B cell (primary cell): ENCODE data around the gene NOL12. TPM values are rescaled to one million over a fixed set of nuclear protein-coding genes. Genes with fewer than 3 reads are reported as not detected.

ENCODE experiments used
- ATAC-seq: fragments of 200-7000 bp; cut with Tn5 transposase; one replicate; pipeline ENCODE4 v1.10.0; 2021; ENCODE audit warnings: low read depth, mild to moderate bottlenecking, moderate number of reproducible peaks, moderate library complexity
- CTCF ChIA-PET: fragments of 350-600 bp; sonication (Branson Sonifier 250); formaldehyde crosslinking; loops from one replicate; lab custom pipeline; 2021; ENCODE audit warnings: antibody characterized with exemption, inconsistent platforms; lab: Charles Lee
- POLR2A ChIA-PET: fragments of 350-600 bp; sonication (Branson Sonifier 250); formaldehyde crosslinking; loops from one replicate; lab custom pipeline; 2021; ENCODE audit warnings: antibody characterized with exemption; lab: Charles Lee
- DNase-seq: peaks from one replicate; pipeline ENCODE4 v3.0.0; 2013
- H2AFZ ChIP-seq: 2 replicates; pipeline ENCODE4 v1.6.1; 2012; ENCODE audit warnings: mild to moderate bottlenecking, low read depth, low read length; ENCODE audit not compliant: insufficient read depth, poor library complexity, severe bottlenecking
- H3K27ac ChIP-seq, 2 donors: 1 replicate in 1 of 2; 2 replicates in 1 of 2; pipeline ENCODE4 v1.5.1; 2012 to 2013; ENCODE audit warnings: low read length in 2 of 2, mild to moderate bottlenecking in 2 of 2, moderate library complexity in 1 of 2
- H3K27me3 ChIP-seq, 4 experiments: fragments of 200-600 bp in 1 of 4; sonication (generic) in 1 of 4; replicated peaks in 1 of 4; 1 replicate in 2 of 4; 2 replicates in 2 of 4; pipeline versions ENCODE4 v1.6.1 to v1.7.0; 2013 to 2016; ENCODE audit warnings: low read length in 3 of 4, mild to moderate bottlenecking in 2 of 4, mixed read lengths in 1 of 4, moderate library complexity in 1 of 4; ENCODE audit not compliant: insufficient read depth in 4 of 4, control insufficient read depth in 3 of 4; ENCODE audit errors: control extremely low read depth in 1 of 4
- H3K36me3 ChIP-seq, 2 experiments: replicated peaks in 1 of 2; 1 replicate in 1 of 2; 2 replicates in 1 of 2; pipeline versions ENCODE4 v1.6.1 to v1.7.1; 2013; ENCODE audit warnings: low read length in 1 of 2; ENCODE audit not compliant: insufficient read depth in 2 of 2, control insufficient read depth in 1 of 2; ENCODE audit errors: control extremely low read depth in 1 of 2, extremely low read depth in 1 of 2
- H3K4me1 ChIP-seq, 2 donors: fragments of 200-600 bp in 1 of 2; sonication (generic) in 1 of 2; 1 replicate in 1 of 2; 2 replicates in 1 of 2; pipeline versions ENCODE4 v1.5.1 to v1.6.1; 2013 to 2017; ENCODE audit warnings: low read length in 2 of 2; ENCODE audit not compliant: control insufficient read depth in 2 of 2, insufficient read depth in 2 of 2
- H3K4me2 ChIP-seq: replicated peaks from 2 replicates; pipeline ENCODE3; 2012; ENCODE audit warnings: mild to moderate bottlenecking, low read depth, low read length; ENCODE audit not compliant: poor library complexity, severe bottlenecking
- H3K4me3 ChIP-seq, 5 experiments: fragments of 200-600 bp in 1 of 5; sonication (generic) in 1 of 5; 1 replicate in 3 of 5; 2 replicates in 2 of 5; pipeline versions ENCODE4 v1.5.1 to v1.7.0; 2011 to 2016; ENCODE audit warnings: low read length in 4 of 5, mild to moderate bottlenecking in 4 of 5, low read depth in 2 of 5, control low read depth in 1 of 5, moderate library complexity in 1 of 5; ENCODE audit not compliant: insufficient read depth in 1 of 5; ENCODE audit errors: control extremely low read depth in 1 of 5, extremely low read depth in 1 of 5
- H3K79me2 ChIP-seq: fragments of 200-600 bp; sonication (generic); one replicate; pipeline ENCODE4 v1.6.0; 2016; ENCODE audit warnings: low read length; ENCODE audit not compliant: control insufficient read depth, insufficient read depth
- H3K9ac ChIP-seq: fragments of 200-600 bp; sonication (generic); 2 replicates; pipeline ENCODE4 v1.6.1; 2017; ENCODE audit warnings: mild to moderate bottlenecking, low read length, moderate library complexity
- H3K9me3 ChIP-seq, 3 donors: one replicate each; pipeline versions ENCODE4 v1.6.1 to v1.7.1; 2013; ENCODE audit warnings: low read length in 2 of 3; ENCODE audit not compliant: control insufficient read depth in 2 of 3, insufficient read depth in 1 of 3; ENCODE audit errors: control extremely low read depth in 1 of 3
- H4K20me1 ChIP-seq: 2 replicates; pipeline ENCODE4 v1.6.0; 2012; ENCODE audit warnings: mild to moderate bottlenecking, low read length; ENCODE audit not compliant: insufficient read depth, control insufficient read depth, poor library complexity, severe bottlenecking
- H3K27ac Mint-ChIP-seq: one replicate; pipeline ENCODE4 v1.8.0; 2021; ENCODE audit warnings: mixed read lengths
- H3K27me3 Mint-ChIP-seq: one replicate; pipeline ENCODE4 v1.8.0; 2021; ENCODE audit warnings: mixed read lengths
- H3K4me1 Mint-ChIP-seq: one replicate; pipeline ENCODE4 v1.8.0; 2021; ENCODE audit warnings: mixed read lengths
- H3K4me3 Mint-ChIP-seq: one replicate; pipeline ENCODE4 v1.8.0; 2021; ENCODE audit warnings: mixed read lengths
- H3K9me3 Mint-ChIP-seq: one replicate; pipeline ENCODE4 v1.8.0; 2022; ENCODE audit warnings: mixed read lengths; ENCODE audit not compliant: insufficient read depth
- CTCF ChIP-seq: fragments of 200-600 bp; IDR thresholded peaks from one replicate; pipeline ENCODE4 v1.8.0; 2022; ENCODE audit warnings: antibody characterized with exemption, mild to moderate bottlenecking
- EZH2 ChIP-seq: IDR thresholded peaks from 2 replicates; pipeline ENCODE4 v1.6.1; 2012; ENCODE audit warnings: borderline replicate concordance, low read depth, mild to moderate bottlenecking, moderate library complexity, low read length; ENCODE audit not compliant: insufficient read depth, poor library complexity, severe bottlenecking
- WGBS: methylation state at CpG from one replicate; pipeline ENCODE4 v1.1.5; 2013; ENCODE audit warnings: missing lambda C conversion rate; ENCODE audit not compliant: insufficient coverage; 5-methylcytosine and 5-hydroxymethylcytosine counted together
- intact Hi-C: fragments of 100-400 bp; cut with micrococcal nuclease; formaldehyde crosslinking; loops from one replicate; pipeline ENCODE4 v1.10.0; 2022
- polyA plus RNA-seq: library from polyadenylated mRNA; depleted of rRNA; stranded (reverse); fragments of >200 nt; gene quantifications from 2 replicates; pipeline ENCODE4 v1.2.3, GENCODE V29; 2012
- total RNA-seq, 2 donors: library from RNA; stranded (reverse); fragments of 120-200 nt in 1 of 2; gene quantifications; 1 replicate in 1 of 2; 2 replicates in 1 of 2; pipeline versions ENCODE4 v1.2.3 to v1.2.4, GENCODE V29; 2013 to 2022

The NOL12 gene
- total and polyA plus RNA-seq, 2 donors (not counting 1 experiment from before 2014, with no cell fraction given), result 34.7 to 43.1 TPM

GRCh38 chr22:37664249-37665101 lies 21.7 kb upstream of the NOL12 start:
- H3K4me1 Mint-ChIP-seq, result peaks cover 33% of the 10 kb centered on the region
- no peaks in the 10 kb centered on the region for H3K27me3 Mint-ChIP-seq
- Histone ChIP-seq H3K4me2 (no peak overlapping the region), H3K9me3 (no peaks in the 10 kb centered on the region), H3K27ac (no peak overlapping the region), H3K27me3 (no peaks in the 10 kb centered on the region), H3K36me3 (peaks cover 0 to 18% of the 10 kb centered on the region in 2 experiments), H3K79me2 (peaks cover 44% of the 10 kb centered on the region), H2AFZ (no peak overlapping the region), H3K4me3 (no peak overlapping the region), H3K4me1 (peaks cover 29 to 35% of the 10 kb centered on the region in 2 donors), H4K20me1 (peaks cover 8% of the 10 kb centered on the region), H3K9ac (no peak overlapping the region)
- CTCF ChIA-PET, result interaction anchor here (1.3 to 22.6 kb wide), 4 partner anchors 7 to 197 kb away, joined by 4 to 462 read pairs (median 87); partner anchors contain the start of genes LGALS1 and NOL12
- 93% methylated on average over 15 of the region's 16 CpGs for WGBS
- no peak overlapping the region for H3K4me3 Mint-ChIP-seq
- H3K9me3 Mint-ChIP-seq, result no peaks in the 10 kb centered on the region
- TF ChIP-seq CTCF (no peak), EZH2 (no peak)
- H3K27ac Mint-ChIP-seq, result no peak overlapping the region
- intact Hi-C loops, result no loop called here
- DNase-seq, result no peak
- ATAC-seq, result no peak
- POLR2A ChIA-PET, result interaction anchor here (0.7 kb wide), 1 partner anchor 45 kb away, joined by 5 read pairs; no protein-coding TSS in a partner anchor

- no peak overlapping the region for H3K27ac Mint-ChIP-seq
- H3K27ac ChIP-seq, result no peak overlapping the region
- no peak overlapping the region for H3K4me3 ChIP-seq
- peaks cover 24% of the 10 kb centered on the region for H3K4me1 Mint-ChIP-seq
- DNase-seq, result no peak
- POLR2A ChIA-PET, result interaction anchor here (0.6 kb wide), 1 partner anchor 15 kb away, joined by 3 read pairs; no protein-coding TSS in a partner anchor
- H3K4me1 ChIP-seq, result peaks cover 19 to 25% of the 10 kb centered on the region in 2 donors
- no peaks in the 10 kb centered on the region for H3K27me3 ChIP-seq
- no peak for ATAC-seq
- TF ChIP-seq EZH2, result no peak
- no peak for TF ChIP-seq CTCF
- H3K4me3 Mint-ChIP-seq, result no peak overlapping the region
- intact Hi-C loops, result no loop called here
- H3K27me3 Mint-ChIP-seq, result no peaks in the 10 kb centered on the region
- no peaks in the 10 kb centered on the region for H3K9me3 ChIP-seq
- no peak overlapping the region for H2AFZ ChIP-seq
- peaks cover 3% of the 10 kb centered on the region for H4K20me1 ChIP-seq
- no peak overlapping the region for H3K4me2 ChIP-seq
- peaks cover 34% of the 10 kb centered on the region for H3K79me2 ChIP-seq
- CTCF ChIA-PET, result interaction anchor here (22.6 kb wide), 1 partner anchor 16 kb away, joined by 462 read pairs; the partner anchor contains the start of genes LGALS1 and NOL12
- H3K9me3 Mint-ChIP-seq, result no peaks in the 10 kb centered on the region
- H3K9ac ChIP-seq, result no peak overlapping the region
- H3K36me3 ChIP-seq, result peaks cover 0 to 18% of the 10 kb centered on the region in 2 experiments
- 97% methylated on average over 24 of the region's 24 CpGs for WGBS
Observed at GRCh38 chr22:37665487-37665886, 20.7 kb upstream of the NOL12 start.
